NB4 (cell line): ENCODE measurements around the gene F7.

ENCODE experiments used
- DNase-seq: peaks from one replicate; pipeline ENCODE4 v3.0.0; 2010; ENCODE audit warnings: low read depth
- H3K4me3 ChIP-seq: one replicate; pipeline ENCODE4 v1.5.1; 2011; ENCODE audit warnings: mild to moderate bottlenecking, low read depth, low read length, moderate library complexity
- CTCF ChIP-seq: IDR thresholded peaks from one replicate; pipeline ENCODE4 v1.5.1; 2012; ENCODE audit warnings: low read depth, low read length
- MAX ChIP-seq: IDR thresholded peaks from 2 replicates; pipeline ENCODE4 v1.6.1; 2011; ENCODE audit warnings: low read depth, low read length
- MYC ChIP-seq: IDR thresholded peaks from 2 replicates; pipeline ENCODE4 v1.6.1; 2011; ENCODE audit warnings: low read depth, low read length
- POLR2A ChIP-seq: IDR thresholded peaks from 2 replicates; pipeline ENCODE4 v1.6.1; 2011; ENCODE audit warnings: mild to moderate bottlenecking; ENCODE audit not compliant: insufficient read length; ENCODE audit errors: extremely low read depth

F7 gene

GRCh38 chr13:113080361-113080831, 25.2 kb upstream of the F7 start:
- H3K4me3 ChIP-seq, result no peak overlapping the region
- DNase-seq, result no peak
- TF ChIP-seq MYC (no peak), POLR2A (no peak)

- no peak overlapping the region for H3K4me3 ChIP-seq
- TF ChIP-seq CTCF (no peak), POLR2A (no peak), MYC (no peak), MAX (no peak)
- DNase-seq, result no peak
These were observed 24.6 kb upstream of the F7 start for GRCh38 chr13:113080901-113081521.

- H3K4me3 ChIP-seq, result no peak overlapping the region
- DNase-seq, result no peak
- TF ChIP-seq MAX (no peak), CTCF (no peak), MYC (no peak), POLR2A (no peak)
These were observed 23.2 kb upstream of the F7 start for GRCh38 chr13:113082198-113083021.

GRCh38 chr13:113083022-113083373, 22.6 kb upstream of the F7 start:
- DNase-seq, result no peak
- no peak overlapping the region for H3K4me3 ChIP-seq
- TF ChIP-seq MYC (no peak), CTCF (no peak), POLR2A (no peak), MAX (no peak)

GRCh38 chr13:113083402-113084061, 22.1 kb upstream of the F7 start:
- H3K4me3 ChIP-seq, result no peak overlapping the region
- no peak for TF ChIP-seq POLR2A
- no peak for TF ChIP-seq CTCF
- TF ChIP-seq MYC, result no peak
- no peak for TF ChIP-seq MAX
- no peak for DNase-seq
